Stimulated activated CD8-positive, alpha-beta memory T cell treated with anti-CD3 and anti-CD28 coated beads, Interleukin-15, amount 100 ng/mL, for 48 hours (primary cell): Measurements from ENCODE around the gene MYT1.

Experiments used
- DNase-seq, 2 donors: peaks; one replicate each; pipeline ENCODE4 v3.0.0-alpha.2; 2020; ENCODE audit warnings: low read depth in 2 of 2

MYT1 gene

DNA sequence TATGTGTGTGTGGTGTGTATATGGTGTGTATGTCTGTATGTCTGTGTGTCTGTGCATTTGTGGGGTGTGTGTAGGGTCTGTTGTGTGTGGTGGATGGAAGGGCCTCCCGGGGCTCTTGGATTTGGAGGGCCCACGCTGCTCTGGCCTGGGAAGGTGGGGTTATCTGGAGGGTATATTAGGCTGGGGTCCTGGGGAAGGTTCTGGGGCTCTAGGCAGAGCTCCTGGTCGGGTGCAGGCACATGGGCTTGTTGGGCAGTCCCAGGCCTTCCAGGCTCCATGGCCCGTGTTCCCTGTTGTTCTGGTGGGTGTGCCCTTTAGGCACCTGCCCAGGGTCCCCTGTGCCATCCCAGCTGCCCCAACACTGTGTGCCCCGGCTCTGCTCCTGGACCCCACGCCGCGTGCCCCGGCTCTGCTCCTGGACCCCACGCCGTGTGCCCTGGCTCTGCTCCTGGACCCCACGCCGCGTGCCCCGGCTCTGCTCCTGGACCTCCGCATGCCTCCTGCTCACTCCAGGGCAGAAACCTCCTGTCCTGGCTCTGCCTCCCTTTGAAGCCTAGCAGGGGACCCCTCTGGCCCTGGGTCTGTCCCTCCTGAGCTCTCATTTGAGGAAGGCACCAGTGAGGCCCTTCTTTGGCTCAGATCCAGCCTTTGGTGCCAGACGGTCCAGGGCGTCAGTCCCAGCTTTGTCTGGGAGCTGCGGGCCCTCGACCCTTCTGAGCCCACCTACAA is 10.2 kb upstream of the MYT1 start:
- DNase-seq: no peak

DNA sequence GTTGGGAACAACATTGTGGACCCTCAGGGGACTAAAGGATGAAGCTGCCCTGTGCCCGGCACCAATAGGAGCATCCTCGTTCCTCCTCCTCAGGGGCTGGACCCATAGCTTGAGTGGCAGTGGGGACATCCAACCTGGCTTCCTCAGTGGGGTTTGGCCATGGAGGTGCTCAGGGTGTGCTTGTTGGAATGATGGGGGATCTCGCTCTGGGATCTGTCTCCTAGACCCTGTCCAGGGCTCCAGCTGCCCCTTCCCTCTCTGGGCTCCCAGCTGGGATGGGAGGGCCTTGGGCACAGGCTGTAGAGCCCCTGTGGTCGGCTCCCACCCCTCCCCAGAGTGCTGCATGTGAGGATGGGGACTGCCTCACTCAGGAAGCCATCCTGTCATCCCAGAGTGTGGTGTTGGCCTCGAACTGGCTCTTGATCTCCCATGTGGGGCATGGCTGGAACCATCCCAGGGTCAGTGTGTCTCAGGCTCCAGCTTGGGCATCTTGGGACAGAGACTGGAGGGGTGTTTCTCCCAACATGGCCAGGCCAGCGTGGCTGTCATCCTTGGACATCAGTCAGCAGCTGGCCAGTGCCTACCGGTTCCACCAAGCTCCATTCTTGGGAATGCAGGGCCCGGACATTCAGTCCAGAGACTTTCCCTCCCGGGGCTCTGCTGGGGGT is 9.5 kb upstream of the MYT1 start:
- DNase-seq: no peak

- no peak for DNase-seq
These were observed 8.8 kb upstream of the MYT1 start for GRCh38 chr20:64155258-64156135.

DNA sequence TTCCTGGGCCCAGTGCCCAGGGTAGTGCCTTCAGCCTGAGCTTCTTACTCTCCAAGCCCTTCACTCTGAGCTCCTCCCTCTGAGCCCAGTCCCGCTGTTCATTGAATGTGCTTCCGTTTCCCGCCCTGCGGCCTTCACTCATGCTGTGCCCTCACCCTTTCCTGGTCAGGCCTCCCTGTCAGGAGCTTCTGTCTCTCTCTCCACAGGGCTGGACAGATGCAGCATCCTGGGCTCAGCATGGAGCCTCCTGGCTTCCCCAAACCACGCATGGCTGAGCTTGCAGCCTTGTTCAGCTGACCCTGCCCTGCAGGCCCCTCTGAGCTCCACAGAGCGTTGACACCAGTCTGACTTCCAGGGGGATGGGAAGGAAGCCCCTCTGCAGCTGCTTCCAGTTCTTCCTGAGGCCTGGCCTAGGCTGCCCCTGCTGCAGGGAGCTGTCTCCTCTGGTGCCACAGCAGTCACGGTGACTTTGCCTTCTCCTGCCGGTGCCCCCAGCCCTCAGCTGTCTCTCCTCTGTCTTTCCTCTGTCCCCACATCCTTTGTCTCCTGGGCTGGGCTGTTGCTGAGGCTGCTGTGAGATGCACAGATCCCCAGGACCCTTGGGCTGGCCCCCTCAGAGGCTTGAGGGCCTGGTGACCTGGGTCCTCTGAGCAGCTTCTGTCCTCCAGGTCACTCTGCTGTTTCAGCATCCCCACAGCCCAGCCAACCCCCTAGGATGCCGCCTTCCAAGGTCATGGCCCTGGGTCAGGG is 7.9 kb upstream of the MYT1 start:
- DNase-seq: no peak

DNA sequence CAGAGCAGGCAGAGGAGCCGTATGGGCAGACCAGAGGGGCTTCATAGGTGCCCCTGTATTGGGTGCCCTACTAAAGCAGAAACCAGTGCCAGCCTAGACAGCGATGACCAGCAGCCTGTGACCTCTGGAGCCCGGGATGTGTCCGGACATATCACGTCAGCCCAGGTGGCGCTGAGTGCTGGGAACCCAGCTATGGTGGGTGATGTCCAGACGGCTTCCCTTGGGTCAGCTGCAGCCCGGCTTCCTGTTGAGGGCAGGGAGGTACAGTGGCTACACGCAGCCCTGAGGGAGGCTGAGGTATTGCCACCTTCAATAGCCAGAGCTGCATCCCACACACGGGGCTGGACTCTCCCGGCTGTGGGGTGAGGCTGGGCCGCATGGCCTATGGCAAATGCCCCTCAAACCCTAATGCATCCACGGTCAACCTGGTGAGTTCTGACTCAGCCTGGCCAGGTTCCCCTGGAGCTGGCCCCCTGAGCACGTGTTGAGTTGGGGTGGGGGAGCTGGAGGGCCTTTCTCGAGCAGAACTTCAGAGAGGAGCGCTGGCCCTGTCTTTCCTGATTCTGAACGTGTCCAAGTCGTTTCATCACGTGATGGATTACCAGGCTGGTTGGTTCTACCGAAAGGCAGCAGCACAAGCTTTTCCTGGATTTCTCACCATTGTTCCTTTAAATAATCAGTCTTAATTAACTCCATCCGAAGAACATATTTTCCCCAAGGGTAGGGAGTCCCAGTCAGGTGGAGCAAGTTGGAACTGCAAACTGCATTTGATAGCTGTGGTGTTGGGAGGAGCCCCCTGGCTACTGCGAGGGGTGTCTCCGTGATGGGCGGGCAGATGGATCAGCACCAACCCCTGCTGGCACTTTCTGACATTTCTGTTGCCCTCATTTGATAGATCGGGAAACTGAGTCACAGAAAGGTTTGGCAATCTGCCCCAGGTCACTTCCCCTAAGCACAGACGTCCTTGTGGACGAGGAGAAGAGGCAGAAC is 7.1 kb upstream of the MYT1 start:
- no peak for DNase-seq

DNA sequence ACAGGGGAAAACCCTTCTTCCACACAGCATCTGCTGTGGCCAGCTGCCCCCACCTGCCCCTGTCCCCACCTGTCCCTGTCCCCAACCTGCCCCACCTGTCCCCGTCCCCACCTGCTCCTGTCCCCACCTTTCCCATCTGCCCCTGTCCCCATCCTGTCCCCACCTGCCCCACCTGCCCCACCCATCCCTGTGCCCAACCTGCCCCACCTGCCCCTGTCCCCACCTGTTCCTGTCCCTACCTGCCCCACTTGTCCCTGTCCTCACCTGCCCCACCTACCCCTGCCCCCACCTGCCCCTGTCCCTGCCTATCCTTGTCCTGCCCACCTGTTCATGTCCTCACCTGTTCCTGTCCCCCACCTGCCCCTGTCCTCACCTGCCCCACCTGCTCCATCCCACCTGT is 6.4 kb upstream of the MYT1 start:
- DNase-seq: no peak

DNA sequence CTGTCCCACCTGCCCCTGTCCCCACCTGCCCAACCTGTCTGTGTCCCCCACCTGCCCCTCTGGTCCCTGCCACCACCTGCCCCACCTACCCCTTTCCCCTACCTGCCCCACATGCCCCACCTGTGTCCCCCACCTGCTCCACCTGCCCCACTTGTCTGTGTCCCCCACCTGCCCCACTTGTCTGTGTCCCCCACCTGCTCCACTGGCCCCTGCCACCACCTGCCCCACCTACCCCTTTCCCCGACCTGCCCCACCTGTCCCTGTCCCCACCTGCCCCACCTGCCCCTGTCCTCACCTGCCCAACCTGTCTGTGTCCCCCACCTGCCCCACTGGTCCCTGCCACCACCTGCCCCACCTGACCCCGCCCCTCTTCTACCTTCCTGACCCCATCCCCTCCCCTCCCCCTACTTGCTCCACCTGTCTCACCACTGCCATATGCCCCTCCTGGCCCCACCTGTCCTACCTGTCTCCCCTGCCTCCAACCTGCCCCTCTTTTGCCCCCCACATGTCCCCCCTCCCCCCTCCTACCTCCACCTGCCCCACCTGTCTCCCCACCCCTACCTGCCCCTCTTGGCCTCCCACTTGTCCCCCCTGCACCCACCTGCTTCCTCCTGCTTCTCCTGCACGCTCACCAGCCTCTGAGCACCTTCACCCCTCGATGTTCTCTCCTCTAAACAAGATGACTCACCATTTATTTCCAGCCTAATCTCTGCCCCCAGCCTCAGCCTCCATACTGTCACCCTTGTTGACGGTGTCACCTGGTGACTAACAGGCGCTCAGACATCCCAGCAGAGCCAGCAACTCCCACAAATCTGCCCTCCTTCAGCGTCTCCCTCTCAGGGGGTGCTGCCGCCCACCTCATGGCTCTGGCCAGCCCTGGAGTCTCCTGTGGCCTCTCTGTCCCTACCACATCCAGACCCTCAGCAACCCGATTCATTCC is 5.6 kb upstream of the MYT1 start:
- DNase-seq: no peak

DNA sequence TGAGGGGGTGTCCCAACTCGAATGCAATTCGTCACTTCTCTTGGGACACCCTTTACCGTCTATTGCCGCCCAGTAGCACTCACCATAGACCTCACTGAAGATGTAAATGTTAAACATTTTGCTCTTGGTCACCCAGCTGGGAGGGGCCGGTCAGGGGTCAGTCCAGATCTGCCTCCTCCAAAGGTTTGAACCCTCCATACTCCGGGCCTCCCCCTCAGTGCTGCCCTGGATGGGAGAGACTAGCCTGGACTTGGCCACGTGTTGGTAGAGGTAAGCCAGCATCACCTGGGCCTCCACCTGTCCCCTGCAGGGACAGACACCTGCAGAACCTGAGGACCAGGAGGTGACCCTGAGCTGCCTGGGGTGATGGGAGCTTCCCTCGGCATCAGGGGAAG is 5.0 kb upstream of the MYT1 start:
- no peak for DNase-seq

GRCh38 chr20:64159711-64160110 is 4.5 kb upstream of the MYT1 start:
- no peak for DNase-seq

- no peak for DNase-seq
These were observed 4.1 kb upstream of the MYT1 start for GRCh38 chr20:64160118-64160517.

DNA sequence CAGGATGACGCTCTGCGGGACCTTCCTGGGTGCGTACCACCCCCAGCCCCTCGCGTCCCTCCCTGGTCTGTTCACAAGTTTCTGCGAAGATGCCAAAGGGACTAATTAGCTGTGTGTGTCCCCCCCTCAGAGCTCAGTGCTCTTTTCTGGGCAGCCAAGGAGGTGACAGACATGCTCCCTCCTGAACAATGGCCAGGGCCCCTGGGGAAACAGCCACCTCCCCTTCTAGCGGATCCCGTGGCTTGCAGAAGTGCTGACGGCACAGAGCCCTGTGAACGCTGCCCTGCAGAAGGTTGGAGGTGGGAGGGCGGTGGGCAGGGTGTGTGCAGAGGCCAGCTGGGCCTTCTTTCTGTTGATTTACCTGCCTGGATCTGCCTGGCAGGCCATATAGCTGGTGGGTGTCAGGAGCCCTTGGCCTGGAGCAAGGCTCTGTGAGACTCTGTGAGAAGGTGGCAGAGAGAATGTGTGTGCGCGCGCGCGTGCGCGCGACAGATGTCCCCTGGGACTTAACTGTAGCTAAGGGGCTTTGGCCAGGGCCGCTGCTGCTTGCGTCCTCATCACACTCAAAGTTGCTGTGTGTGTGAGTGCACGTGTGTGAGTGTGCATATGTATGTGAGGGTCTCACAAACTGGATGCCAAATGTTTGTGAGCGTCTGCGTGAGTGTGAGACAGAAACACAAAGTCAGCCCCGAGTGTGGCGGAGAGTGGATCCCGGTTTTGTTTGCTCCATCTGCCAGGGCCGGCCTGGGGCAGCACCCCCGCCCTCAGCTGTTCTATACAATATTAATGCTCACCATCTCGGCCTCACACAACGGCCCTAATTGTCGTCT is 3.5 kb upstream of the MYT1 start:
- no peak for DNase-seq

GRCh38 chr20:64161356-64162238 is 2.7 kb upstream of the MYT1 start:
- DNase-seq: no peak

- no peak for DNase-seq
These were observed 1.9 kb upstream of the MYT1 start for GRCh38 chr20:64162239-64162910.

GRCh38 chr20:64163776-64164122 is 503 bp upstream of the MYT1 start:
- DNase-seq: no peak

GRCh38 chr20:64165866-64166600 is 1.8 kb downstream of the MYT1 start:
- DNase-seq: no peak
